M059J (cell line): ENCODE measurements around the gene ZNF316. TPM values are rescaled to one million over a fixed set of nuclear protein-coding genes. Genes with fewer than 3 reads are reported as not detected.
"Not testable (repeated sequence)": the region's sequence is repeated elsewhere in the genome, so short reads cannot be mapped to it uniquely, and the experiment has no call there.

Experiments
- DNase-seq: peaks from one replicate; pipeline ENCODE4 v3.0.0-alpha.2; 2012; ENCODE audit warnings: low read depth
- total RNA-seq: library from RNA; depleted of rRNA; stranded (reverse); fragments of >200 nt; shearing (Covaris generic); gene quantifications from 2 replicates; pipeline ENCODE4 v1.2.3, GENCODE V29; 2014

The ZNF316 gene
- total RNA-seq, 1 experiment from 2014 or later = 7.8 TPM

DNA sequence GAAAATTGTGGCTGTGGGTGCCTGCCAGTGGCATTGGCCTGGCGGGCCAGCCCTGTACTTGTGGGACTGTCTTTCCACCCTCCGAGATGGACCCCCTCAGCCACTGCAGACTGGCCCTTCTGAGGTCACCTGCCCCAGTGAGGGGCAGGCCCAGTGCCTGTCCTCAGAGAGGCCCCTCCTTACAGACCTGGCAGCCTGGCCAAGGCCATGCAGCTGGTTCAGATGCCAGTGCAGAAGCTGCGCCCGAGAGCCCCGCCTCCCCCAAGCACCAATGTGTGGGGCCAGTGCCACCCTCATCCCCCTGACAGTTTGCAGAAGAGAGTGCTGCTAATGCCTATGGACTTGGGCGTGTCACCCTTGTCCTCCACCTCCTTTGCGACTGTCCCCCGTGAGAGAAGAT is 10.0 kb downstream of the ZNF316 start:
- DNase-seq = no peak

GRCh38 chr7:6647541-6647940 is 10.4 kb downstream of the ZNF316 start:
- DNase-seq = no peak

DNA sequence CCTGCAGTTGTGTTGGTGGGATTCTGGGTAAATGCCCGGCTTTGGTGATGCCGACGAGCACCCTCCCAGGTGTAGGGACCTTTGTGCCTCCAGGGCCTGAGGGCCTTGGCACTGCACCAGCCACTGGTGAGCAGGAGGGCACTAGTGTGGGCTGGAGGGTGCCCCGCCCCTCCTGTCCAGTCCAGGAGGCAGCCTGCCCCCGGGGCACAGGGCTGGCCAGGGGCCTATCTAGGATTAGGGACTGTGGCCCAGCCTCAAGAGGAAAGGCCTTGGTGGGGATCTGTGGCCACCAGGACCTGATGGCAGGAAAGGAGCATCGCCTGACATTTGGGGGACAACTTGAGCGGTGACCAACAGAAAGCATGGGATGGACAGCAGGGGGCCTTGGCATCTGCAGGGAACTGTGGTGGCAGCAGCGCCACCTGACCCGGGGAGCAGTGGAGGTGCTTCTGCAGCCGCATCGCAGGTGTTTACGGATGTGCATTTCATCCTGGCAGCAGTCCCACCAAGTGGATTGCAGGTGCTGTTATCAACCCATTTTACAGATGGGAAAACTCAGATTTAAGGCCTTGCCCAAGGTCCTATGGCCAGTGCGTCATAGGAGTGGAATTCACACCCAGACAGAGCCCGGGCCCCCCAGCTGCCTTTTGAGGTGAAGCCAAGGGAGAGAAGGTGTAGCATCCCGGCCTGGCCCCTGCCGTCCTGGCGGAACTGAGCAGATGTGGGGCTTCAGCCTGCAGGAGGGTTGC is 11.1 kb downstream of the ZNF316 start:
- DNase-seq = no peak

GRCh38 chr7:6648815-6649104 is 11.6 kb downstream of the ZNF316 start:
- DNase-seq = no peak

- no peak for DNase-seq
Measured at GRCh38 chr7:6649241-6649961, 12.3 kb downstream of the ZNF316 start.

DNA sequence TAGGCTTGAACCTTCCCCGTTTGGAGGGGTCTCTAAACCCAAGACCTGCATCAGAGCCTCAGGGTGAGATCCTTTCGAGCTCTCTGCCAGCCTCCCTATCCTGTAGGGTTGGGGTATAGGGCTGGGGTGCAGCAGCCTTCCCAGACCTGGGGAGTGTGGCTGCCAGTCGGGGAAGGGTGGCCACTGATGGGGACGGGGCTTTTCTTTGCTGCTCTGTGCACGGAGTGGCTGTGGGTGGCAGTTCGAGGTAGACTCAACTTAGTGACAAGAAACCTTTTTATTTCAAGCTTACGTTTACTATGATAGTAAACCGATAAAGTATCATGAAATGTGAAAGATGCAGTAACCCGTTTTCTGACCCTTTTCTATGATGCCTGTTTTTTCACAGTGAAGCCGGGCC is 13.0 kb downstream of the ZNF316 start:
- no peak for DNase-seq

GRCh38 chr7:6650521-6651011 is 13.4 kb downstream of the ZNF316 start:
- DNase-seq = no peak

- DNase-seq = no peak
Measured at GRCh38 chr7:6651851-6652445, 14.8 kb downstream of the ZNF316 start.

GRCh38 chr7:6652446-6653011 is 15.4 kb downstream of the ZNF316 start:
- DNase-seq = no peak

DNA sequence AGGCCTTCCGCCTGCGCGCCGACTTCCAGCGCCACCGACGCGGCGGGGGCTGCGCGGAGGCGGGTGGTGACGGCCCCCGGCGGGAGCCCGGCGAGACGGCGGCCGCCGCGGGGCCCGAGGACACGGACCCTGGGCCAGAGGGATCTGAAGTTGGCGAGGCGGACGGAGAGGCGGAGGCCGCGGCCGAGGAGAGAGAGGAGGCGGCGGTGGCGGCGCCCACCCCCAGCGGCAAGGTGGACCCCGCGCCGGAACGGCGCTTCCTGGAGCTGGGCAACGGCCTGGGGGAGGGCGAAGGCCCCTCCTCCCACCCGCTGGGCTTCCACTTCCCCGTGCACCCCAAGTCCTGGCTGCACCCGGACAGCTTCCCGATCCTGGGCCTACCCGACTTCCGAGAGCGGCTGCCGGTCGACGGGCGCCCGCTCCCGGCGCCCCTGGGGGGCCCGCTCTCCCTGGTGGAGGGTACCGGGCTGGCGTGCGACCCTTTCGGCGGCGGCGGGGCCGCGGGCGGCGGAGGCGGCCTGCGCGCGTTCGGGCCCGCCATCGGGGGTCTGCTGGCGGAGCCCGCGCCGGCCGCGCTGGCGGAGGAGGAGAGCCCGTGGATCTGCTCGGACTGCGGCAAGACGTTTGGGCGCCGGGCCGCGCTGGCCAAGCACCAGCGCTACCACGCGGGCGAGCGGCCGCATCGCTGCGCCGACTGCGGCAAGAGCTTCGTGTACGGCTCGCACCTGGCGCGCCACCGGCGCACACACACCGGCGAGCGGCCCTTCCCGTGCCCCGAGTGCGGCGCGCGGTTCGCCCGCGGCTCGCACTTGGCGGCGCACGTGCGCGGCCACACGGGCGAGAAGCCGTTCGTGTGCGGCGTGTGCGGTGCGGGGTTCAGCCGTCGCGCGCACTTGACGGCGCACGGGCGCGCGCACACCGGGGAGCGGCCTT is 16.2 kb downstream of the ZNF316 start:
- no peak for DNase-seq

GRCh38 chr7:6654113-6654841 is 17.2 kb downstream of the ZNF316 start:
- no peak for DNase-seq

DNA sequence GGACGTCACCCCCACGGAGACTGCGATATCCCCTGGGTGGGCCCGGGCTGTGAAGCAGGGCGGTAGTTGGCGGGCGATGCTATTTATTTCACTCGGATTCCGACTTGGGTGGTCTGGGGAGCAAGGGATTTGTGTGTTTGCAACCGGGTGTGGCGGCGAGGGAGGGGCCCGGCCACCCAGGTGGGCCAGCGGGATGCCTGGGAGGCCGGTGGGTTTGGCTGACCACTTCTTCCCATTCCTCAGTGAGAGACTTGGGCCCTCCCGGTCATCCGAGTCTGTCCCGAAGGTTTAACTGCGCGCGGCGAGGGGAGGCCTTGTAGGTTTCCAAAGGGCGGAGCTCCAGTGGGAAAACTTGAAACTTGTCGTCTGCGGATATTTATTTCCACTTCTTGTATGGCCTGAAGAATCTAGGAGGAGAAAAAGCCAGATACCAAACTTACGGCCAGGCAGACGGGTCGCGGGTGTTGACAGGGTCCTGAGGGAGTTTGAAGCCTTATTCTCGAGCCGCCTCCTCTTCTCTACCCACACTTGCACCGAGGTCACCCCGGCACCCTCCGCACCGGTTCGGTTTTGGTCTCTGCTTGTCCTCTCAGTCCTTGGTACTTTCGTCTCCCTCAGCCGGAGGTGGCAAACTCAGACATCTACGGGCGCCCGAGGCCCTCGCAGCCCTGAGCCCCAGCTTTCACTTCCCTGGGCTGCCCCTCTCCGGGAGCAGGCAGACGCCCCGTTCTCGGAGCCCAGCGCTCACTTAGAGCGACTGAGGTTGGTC is 17.9 kb downstream of the ZNF316 start:
- DNase-seq = no peak

DNA sequence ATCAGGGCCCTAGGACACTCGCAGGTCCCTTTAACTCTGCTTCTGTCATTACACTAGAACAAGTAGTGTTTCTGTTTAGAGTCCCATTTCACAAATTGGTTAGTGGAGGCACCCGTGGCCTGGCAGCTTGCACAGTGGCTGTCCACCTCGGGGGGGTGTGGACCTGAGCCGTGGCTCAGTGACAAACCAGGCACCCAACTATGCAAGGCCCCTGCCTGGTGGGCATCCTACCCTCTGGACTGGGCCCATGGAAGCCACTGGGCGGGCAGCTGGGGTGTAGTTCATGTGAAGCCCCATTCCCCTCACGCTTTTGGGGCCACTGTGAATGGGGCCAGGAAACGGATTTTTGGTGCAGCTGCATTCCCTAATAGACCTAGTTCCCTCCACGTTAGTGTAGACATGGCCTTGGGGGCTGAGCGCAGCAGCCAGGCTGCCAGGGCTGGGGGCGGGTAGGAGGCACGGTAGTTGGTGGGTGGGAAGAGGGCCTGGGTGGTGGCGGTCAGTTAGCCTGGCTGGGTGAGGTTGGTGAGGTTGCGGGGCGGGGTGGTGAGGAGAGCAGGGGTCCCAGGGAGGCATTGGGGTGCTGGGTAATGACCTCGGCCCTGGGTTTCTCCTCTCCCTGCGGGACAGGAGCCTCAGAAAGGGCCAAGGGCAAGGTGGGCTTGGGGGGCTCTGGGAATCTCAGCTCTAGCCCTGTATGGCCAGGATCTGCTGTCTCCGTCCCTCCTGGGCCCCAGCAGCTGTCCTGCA is 18.7 kb downstream of the ZNF316 start:
- DNase-seq = no peak

DNA sequence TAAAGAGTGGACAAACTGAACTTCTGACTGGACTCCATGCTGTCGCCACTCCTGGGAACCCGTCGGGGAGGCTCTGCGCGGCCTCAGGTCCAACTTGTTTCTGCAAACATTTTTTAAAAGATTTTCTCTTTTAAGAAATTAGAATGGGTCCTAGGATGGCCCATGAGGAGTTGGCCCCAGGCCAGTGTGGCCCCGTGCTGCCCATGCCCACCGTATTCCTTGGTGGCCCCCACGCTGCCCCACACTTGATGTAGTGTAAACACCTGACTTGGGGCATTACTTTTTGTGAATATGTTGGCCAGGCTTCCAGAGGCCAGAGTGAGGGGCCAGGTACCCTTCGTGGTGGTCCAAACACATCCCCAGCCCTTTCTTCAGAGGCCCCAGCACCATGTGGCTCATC is 19.3 kb downstream of the ZNF316 start:
- no peak for DNase-seq

- DNase-seq = no peak
Measured at GRCh38 chr7:6658618-6659345, 21.7 kb downstream of the ZNF316 start.

GRCh38 chr7:6670851-6671250 is 33.7 kb downstream of the ZNF316 start:
- DNase-seq = not testable (repeated sequence)

- no peak for DNase-seq
Measured at GRCh38 chr7:6675807-6676405, 38.8 kb downstream of the ZNF316 start.

- DNase-seq = no peak
Measured at GRCh38 chr7:6680146-6680545, 43.0 kb downstream of the ZNF316 start.
